Measurements from ENCODE around the gene OGFOD2. TPM values are rescaled to one million over a fixed set of nuclear protein-coding genes. Genes with fewer than 3 reads are reported as not detected.
A peak's percentile ranks its signal among the peaks of the same experiment; 100 is the strongest.

The OGFOD2 gene
- total RNA-seq, 2 experiments from 2014 or later, result 13.1 to 25.0 TPM

- POLR2A ChIA-PET, result interaction anchor here (0.6 to 0.9 kb wide), 3 partner anchors 9 to 755 kb away, joined by 3 read pairs; partner anchors contain the start of gene OGFOD2
- intact Hi-C loops (cut with micrococcal nuclease; ENCODE audit: unreplicated experiment), result loop anchor here (5.0 kb wide), 1 partner anchor 73 kb away; no protein-coding TSS in a partner anchor
These were observed 8.9 kb downstream of the OGFOD2 start for GRCh38 chr12:122983789-122984515.

DNA sequence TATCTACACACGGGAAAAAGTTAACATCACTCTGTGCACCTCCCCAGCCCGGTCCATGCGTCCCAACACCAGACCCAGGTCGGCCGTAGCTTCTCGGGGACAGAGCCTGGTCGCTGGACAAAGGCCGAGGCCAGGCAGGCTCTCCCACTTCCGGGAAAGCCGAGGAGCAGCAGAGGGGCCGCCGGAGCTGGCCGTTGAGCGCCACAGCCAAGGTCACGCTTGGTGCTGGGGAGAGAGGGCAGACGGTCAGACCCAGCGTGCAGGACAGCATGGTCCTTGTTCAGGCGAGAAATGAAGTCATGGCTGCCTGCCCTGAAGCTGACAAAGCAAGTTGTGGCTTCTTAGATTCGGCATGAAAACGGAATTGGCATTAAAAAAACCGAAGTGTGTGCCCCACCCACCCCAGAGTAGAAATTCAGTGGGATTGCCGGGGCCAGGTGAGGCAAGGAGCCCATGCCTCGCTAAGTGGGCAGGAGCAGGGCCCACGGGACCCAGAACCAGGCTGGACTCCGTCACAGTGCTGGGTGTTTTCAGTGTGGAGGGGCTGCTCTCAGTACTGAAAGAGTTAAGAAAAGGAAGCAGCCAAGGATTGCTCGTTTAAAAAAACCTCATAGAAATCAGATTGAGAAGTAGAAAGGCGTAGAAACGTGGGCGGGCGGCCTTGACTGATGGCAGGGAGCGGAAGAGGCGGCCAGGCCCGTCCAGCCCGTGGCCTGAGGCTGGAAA lies 9.7 kb downstream of the OGFOD2 start:
- Histone ChIP-seq H2AFZ (ENCODE audit: low read length) (no peak overlapping the region), H3K4me1 (ENCODE audit: insufficient read depth, low read length, poor library complexity, severe bottlenecking) (peaks cover 34% of the 10 kb centered on the region), H3K79me2 (ENCODE audit: insufficient read depth, low read depth, low read length) (peaks cover 17% of the 10 kb centered on the region; the same call in 1 of the 2 replicates), H3K9me2 (ENCODE audit: insufficient read depth, low read length) (no peaks in the 10 kb centered on the region), H3K27ac (ENCODE audit: low read depth, low read length, poor library complexity, severe bottlenecking) (no peak overlapping the region), H3K4me2 (ENCODE audit: low read length) (peak overlapping the region; percentile 16; the same call in 1 of the 2 replicates), H4K20me1 (ENCODE audit: insufficient read depth, low read length) (no peaks in the 10 kb centered on the region), H3K4me3 (ENCODE audit: low read depth, low read length, poor library complexity, severe bottlenecking) (no peak overlapping the region), H3K36me3 (ENCODE audit: insufficient read depth, low read length) (peaks cover 31% of the 10 kb centered on the region), H3K9me3 (ENCODE audit: low read length) (no peaks in the 10 kb centered on the region)
- intact Hi-C loops (cut with micrococcal nuclease; ENCODE audit: unreplicated experiment), result loop anchor here (5.0 kb wide), 1 partner anchor 73 kb away; no protein-coding TSS in a partner anchor
- TF ChIP-seq EZH2phosphoT487 (IDR thresholded peaks at IDR 0.05; ENCODE audit: borderline replicate concordance, low read depth, low read length) (no peak), CTCF (conservative IDR thresholded peaks at IDR 0.05; ENCODE audit: low read length) (no peak)
- CTCF ChIA-PET (ENCODE audit: unreplicated experiment), result no interaction called here
- POLR2A ChIA-PET, result interaction anchor here (0.6 to 0.9 kb wide), 2 partner anchors 9 to 253 kb away, joined by 3 read pairs; partner anchors contain the start of gene OGFOD2
- BruUV-seq (replicated peaks), result no TSS peak
- DNase-seq (ENCODE audit: low spot score), result no peak

More at GRCh38 chr12:122983789-122984515, 8.9 kb downstream of the OGFOD2 start:
- no peak for DNase-seq (ENCODE audit: low spot score)
- H2AFZ ChIP-seq (ENCODE audit: low read length), result no peak overlapping the region
- CTCF ChIA-PET (ENCODE audit: unreplicated experiment), result no interaction called here
- H3K79me2 ChIP-seq (ENCODE audit: insufficient read depth, low read depth, low read length), result peaks cover 17% of the 10 kb centered on the region; the same call in 1 of the 2 replicates
- no peak for TF ChIP-seq CTCF (conservative IDR thresholded peaks at IDR 0.05; ENCODE audit: low read length)
- H4K20me1 ChIP-seq (ENCODE audit: insufficient read depth, low read length), result no peaks in the 10 kb centered on the region
- no peak overlapping the region for H3K4me3 ChIP-seq (ENCODE audit: low read depth, low read length, poor library complexity, severe bottlenecking)
- H3K27ac ChIP-seq (ENCODE audit: low read depth, low read length, poor library complexity, severe bottlenecking), result no peak overlapping the region
- peaks cover 42% of the 10 kb centered on the region for H3K4me1 ChIP-seq (ENCODE audit: insufficient read depth, low read length, poor library complexity, severe bottlenecking)
- peak overlapping the region; percentile 16; the same call in 1 of the 2 replicates for H3K4me2 ChIP-seq (ENCODE audit: low read length)
- no peaks in the 10 kb centered on the region for H3K9me2 ChIP-seq (ENCODE audit: insufficient read depth, low read length)
- H3K36me3 ChIP-seq (ENCODE audit: insufficient read depth, low read length), result peaks cover 35% of the 10 kb centered on the region
- H3K9me3 ChIP-seq (ENCODE audit: low read length), result no peaks in the 10 kb centered on the region
- BruUV-seq (replicated peaks), result no TSS peak
